GM21367 (cell line): ENCODE measurements around the gene TAF5.
"Not testable (repeated sequence)": the region's sequence is repeated elsewhere in the genome, so short reads cannot be mapped to it uniquely, and the experiment has no call there.

Source experiments
- ATAC-seq: cut with Tn5 transposase; IDR thresholded peaks from one replicate; pipeline ENCODE4 v1.9.1; 2021; ENCODE audit not compliant: unreplicated experiment

The TAF5 gene

DNA sequence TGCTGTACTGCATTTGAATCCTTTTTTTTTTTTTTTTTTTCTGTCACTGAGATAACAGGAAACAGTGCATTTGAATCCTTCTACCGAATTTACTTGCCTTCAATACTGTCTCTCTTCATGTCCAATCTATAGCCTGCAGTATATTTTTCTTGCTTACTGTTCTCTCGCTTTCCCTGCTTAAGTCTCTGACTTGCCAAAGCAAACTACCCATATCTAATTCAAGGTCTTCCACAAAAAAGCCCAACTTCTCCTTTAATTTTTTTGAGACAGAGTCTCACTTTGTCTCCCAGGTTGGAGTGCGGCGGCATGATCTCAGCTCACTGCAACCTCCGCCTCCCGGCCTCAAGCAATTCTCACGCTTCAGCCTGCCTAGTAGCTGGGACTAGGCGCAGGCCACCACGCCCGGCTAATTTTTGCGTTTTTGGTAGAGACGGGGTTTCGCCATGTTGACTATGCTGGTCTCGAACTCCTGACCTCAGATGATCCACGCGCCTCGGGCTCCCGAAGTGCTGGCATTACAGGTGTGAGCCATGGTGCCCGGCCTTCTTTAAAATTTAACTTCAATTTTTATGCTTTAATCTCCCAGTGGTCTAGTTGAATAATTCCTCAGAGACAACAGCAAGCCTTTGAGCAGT, 29.5 kb downstream of the TAF5 start:
- no peak for ATAC-seq

- ATAC-seq: no peak
Observed at GRCh38 chr10:103413564-103413963, 45.8 kb downstream of the TAF5 start.

GRCh38 chr10:103415581-103415980, 47.8 kb downstream of the TAF5 start:
- ATAC-seq: no peak

GRCh38 chr10:103416436-103417147, 48.8 kb downstream of the TAF5 start:
- no peak for ATAC-seq

DNA sequence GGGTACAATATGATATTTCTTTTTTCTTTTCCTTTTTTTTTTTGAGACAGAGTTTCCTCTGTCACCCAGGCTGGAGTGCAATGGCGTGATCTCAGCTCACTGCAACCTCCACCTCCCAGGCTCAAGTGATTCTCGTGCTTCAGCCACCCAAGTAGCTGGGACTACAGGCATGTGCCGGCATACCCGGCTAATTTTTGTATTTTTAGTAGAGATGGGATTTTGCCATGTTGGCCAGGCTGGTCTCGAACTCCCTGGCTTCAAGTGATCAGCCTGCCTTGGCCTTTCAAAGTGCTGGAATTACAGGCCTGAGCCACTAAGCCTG, 49.3 kb downstream of the TAF5 start:
- not testable (repeated sequence) for ATAC-seq

DNA sequence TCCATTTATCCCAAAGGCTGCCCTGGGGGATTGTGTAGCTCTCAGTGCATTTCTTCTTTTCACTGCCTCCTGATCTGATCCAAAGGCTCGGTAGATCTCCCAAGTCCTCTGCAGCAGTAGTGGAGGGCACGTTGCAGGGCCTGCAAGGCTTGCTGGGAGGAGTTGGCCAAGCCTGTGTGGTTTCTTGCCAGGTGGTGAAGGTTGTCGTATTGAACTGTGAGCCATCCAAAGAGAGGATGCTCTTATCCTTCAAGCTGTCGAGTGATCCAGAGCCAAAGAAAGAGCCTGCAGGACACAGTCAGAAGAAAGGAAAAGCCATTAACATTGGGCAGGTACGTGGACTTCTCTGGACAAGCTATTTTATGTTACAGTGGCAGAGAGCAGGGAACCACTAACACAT, 49.8 kb downstream of the TAF5 start:
- no peak for ATAC-seq

DNA sequence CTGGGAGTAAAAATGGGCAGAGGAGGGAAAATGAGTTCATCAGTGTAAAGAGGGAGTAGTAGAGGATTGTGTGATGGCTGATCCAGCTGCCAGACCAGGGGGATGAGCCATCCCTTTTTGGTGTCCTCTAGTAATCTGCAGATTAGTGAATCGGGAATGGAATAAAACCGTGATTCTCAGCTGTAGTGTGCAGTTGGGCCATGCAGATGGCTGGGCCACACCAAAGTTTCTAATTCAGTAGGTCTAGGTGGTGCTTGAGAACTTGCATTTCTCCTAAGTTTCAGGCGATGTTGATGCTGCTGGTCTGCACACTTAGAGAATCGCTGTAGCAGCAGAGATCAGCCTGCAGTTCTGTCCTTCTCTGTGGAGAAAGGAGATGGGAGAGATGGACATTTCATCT, 51.3 kb downstream of the TAF5 start:
- no peak for ATAC-seq

GRCh38 chr10:103423748-103424147, 56.0 kb downstream of the TAF5 start:
- no peak for ATAC-seq

DNA sequence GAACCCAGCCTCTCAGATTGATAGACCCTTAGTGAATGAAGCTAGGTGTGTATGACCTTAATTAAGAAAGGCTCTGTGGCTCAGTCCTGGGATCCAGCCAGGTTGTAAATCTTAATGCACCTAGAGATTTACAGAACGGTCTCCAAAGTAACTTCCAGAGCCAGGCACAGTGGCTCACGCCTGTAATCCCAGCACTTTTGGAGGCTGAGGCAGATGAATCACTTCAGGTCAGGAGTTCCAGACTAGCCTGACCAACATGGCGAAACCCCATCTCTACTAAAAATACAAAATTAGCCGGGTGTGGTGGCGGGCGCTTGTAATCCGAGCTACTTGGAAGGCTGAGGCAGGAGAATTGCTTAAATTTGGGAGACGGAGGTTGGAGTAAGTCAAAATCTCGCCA, 60.1 kb downstream of the TAF5 start:
- ATAC-seq: no peak

- ATAC-seq: no peak
Observed at GRCh38 chr10:103428989-103429643, 61.3 kb downstream of the TAF5 start.

DNA sequence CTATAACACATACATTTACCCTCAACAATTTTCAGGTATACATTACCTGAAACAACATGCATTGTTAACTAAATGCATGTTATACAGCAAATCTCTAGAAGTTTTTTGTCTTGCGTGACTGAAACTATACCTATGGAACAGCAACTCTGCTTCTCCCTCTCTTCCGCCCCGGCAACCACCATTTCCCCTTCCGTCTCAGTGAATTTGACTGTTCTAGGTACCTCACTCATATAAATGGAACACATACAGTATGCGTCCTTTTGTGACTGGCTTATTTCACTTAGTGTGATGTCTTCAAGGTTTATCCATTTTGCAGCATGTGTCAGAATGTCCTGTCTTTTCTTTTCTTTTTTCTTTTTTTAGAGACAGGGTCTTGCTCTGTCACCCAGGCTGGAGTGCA, 61.9 kb downstream of the TAF5 start:
- ATAC-seq: no peak

DNA sequence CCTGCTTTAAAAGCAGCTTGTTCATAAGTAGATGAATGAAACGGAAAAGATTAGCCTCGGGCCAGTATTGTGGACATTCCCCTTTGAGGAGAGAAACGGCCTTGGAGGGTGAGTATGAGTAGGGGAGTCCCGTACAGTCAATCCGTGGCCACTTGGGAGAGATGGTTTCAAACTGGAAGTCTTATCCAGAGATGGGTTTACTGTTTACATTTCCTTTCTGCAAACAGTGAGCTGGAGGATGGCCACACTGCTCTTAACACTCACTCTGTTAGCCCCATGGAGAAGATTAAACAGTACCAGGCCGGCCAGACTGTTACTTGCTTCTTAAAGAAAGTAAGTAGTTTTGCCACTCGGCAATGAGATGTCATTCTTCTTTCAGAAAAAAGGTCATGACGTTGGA, 64.1 kb downstream of the TAF5 start:
- no peak for ATAC-seq

GRCh38 chr10:103433858-103434257, 66.1 kb downstream of the TAF5 start:
- ATAC-seq: no peak
